IMR-90 (cell line): ENCODE measurements around the gene IBA57. TPM values are rescaled to one million over a fixed set of nuclear protein-coding genes. Genes with fewer than 3 reads are reported as not detected.

Experiments
- ATAC-seq: fragments of 200-7000 bp; cut with Tn5 transposase; 2 replicates; pipeline ENCODE4 v1.9.1; 2020; ENCODE audit warnings: low read depth, mild to moderate bottlenecking, moderate library complexity
- BruUV-seq: library from RNA; stranded (reverse); fragments of 400-500 nt; replicated peaks from 2 replicates; lab custom pipeline; 2021; lab: Mats Ljungman, UMichigan
- CTCF ChIA-PET: fragments of 300-600 bp; formaldehyde crosslinking; extraction: SDS; loops from one replicate; lab custom pipeline; 2021; ENCODE audit warnings: antibody characterized with exemption; lab: Yijun Ruan, JAX
- POLR2A ChIA-PET: fragments of 300-600 bp; sonication (Branson Sonifier 250); formaldehyde crosslinking; loops from one replicate; lab custom pipeline; 2022; ENCODE audit warnings: antibody characterized with exemption; ENCODE audit not compliant: unreplicated experiment; lab: Charles Lee
- DNase-seq: peaks from one replicate; pipeline ENCODE4 v3.0.0; 2013
- H2AFZ ChIP-seq: replicated peaks from 2 replicates; pipeline ENCODE3; 2013; ENCODE audit warnings: low read length, mild to moderate bottlenecking; ENCODE audit not compliant: poor library complexity
- H2AK5ac ChIP-seq: 2 replicates; pipeline ENCODE4 v1.6.1; 2013; ENCODE audit warnings: low read depth, low read length, inconsistent platforms
- H2AK9ac ChIP-seq: replicated peaks from 2 replicates; pipeline ENCODE3; 2013; ENCODE audit warnings: mild to moderate bottlenecking, low read depth, low read length, moderate library complexity; ENCODE audit not compliant: poor library complexity
- H2BK120ac ChIP-seq: 2 replicates; pipeline ENCODE4 v1.6.1; 2013; ENCODE audit warnings: low read depth, low read length, inconsistent platforms
- H2BK15ac ChIP-seq: 3 replicates; pipeline ENCODE4 v1.6.1; 2013; ENCODE audit warnings: low read depth, low read length, inconsistent platforms
- H2BK20ac ChIP-seq: 2 replicates; pipeline ENCODE4 v1.6.1; 2013; ENCODE audit warnings: low read depth, mild to moderate bottlenecking, inconsistent platforms, low read length, moderate library complexity
- H2BK5ac ChIP-seq: 2 replicates; pipeline ENCODE4 v1.6.1; 2013; ENCODE audit warnings: mild to moderate bottlenecking, low read depth, low read length, inconsistent platforms; ENCODE audit not compliant: poor library complexity, severe bottlenecking
- H3K14ac ChIP-seq: replicated peaks from 2 replicates; pipeline ENCODE4 v1.6.1; 2013; ENCODE audit warnings: low read depth, low read length, inconsistent platforms
- H3K18ac ChIP-seq: 2 replicates; pipeline ENCODE4 v1.6.1; 2013; ENCODE audit warnings: low read depth, low read length, control low read depth
- H3K23ac ChIP-seq: 2 replicates; pipeline ENCODE4 v1.6.1; 2013; ENCODE audit warnings: low read depth, low read length, inconsistent platforms
- H3K27ac ChIP-seq: 2 replicates; pipeline ENCODE4 v1.5.1; 2013; ENCODE audit warnings: mild to moderate bottlenecking, control low read depth, low read length; ENCODE audit not compliant: insufficient read depth
- H3K27me3 ChIP-seq: 2 replicates; pipeline ENCODE4 v1.6.1; 2013; ENCODE audit warnings: low read length; ENCODE audit not compliant: control insufficient read depth, insufficient read depth
- H3K36me3 ChIP-seq: 2 replicates; pipeline ENCODE4 v1.6.1; 2013; ENCODE audit warnings: low read length, mixed read lengths; ENCODE audit not compliant: control insufficient read depth, insufficient read depth
- H3K4ac ChIP-seq: 2 replicates; pipeline ENCODE4 v1.6.1; 2013; ENCODE audit warnings: low read depth, low read length, inconsistent platforms
- H3K4me1 ChIP-seq: 2 replicates; pipeline ENCODE4 v1.6.1; 2013; ENCODE audit warnings: low read length, mixed read lengths; ENCODE audit not compliant: control insufficient read depth, insufficient read depth
- H3K4me2 ChIP-seq: 2 replicates; pipeline ENCODE4 v1.6.1; 2013; ENCODE audit warnings: low read depth, mild to moderate bottlenecking, control low read depth, low read length, moderate library complexity
- H3K4me3 ChIP-seq: 2 replicates; pipeline ENCODE4 v1.5.1; 2013; ENCODE audit warnings: low read depth, mild to moderate bottlenecking, control low read depth, low read length, moderate library complexity; ENCODE audit not compliant: insufficient read depth
- H3K56ac ChIP-seq: 2 replicates; pipeline ENCODE4 v1.6.1; 2013; ENCODE audit warnings: low read length, inconsistent platforms; ENCODE audit not compliant: insufficient read depth; ENCODE audit errors: extremely low read depth
- H3K79me1 ChIP-seq, 2 experiments: 2 replicates each; pipeline ENCODE4 v1.6.1; 2013; ENCODE audit warnings: low read length in 2 of 2, inconsistent platforms in 1 of 2, low read depth in 1 of 2
- H3K9ac ChIP-seq: 2 replicates; pipeline ENCODE4 v1.6.1; 2013; ENCODE audit warnings: low read depth, low read length, control low read depth
- H3K9me1 ChIP-seq: 2 replicates; pipeline ENCODE4 v1.6.1; 2013; ENCODE audit warnings: low read length, inconsistent platforms; ENCODE audit not compliant: insufficient read depth
- H3K9me3 ChIP-seq: 2 replicates; pipeline ENCODE4 v1.6.1; 2013; ENCODE audit warnings: low read length; ENCODE audit not compliant: control insufficient read depth, insufficient read depth
- H4K20me1 ChIP-seq: 2 replicates; pipeline ENCODE4 v1.6.1; 2013; ENCODE audit warnings: low read length, inconsistent platforms; ENCODE audit not compliant: insufficient read depth
- H4K5ac ChIP-seq: 2 replicates; pipeline ENCODE4 v1.6.1; 2013; ENCODE audit warnings: mild to moderate bottlenecking, low read depth, low read length, control low read depth
- H4K8ac ChIP-seq, 2 experiments: 2 replicates each; pipeline ENCODE4 v1.6.1; 2013; ENCODE audit warnings: low read depth in 2 of 2, low read length in 2 of 2, control low read depth in 1 of 2, inconsistent platforms in 1 of 2
- H4K91ac ChIP-seq: 2 replicates; pipeline ENCODE4 v1.6.1; 2013; ENCODE audit warnings: low read depth, low read length, inconsistent platforms; ENCODE audit not compliant: insufficient read depth
- FOS ChIP-seq: fragments of 150-350 bp; IDR thresholded peaks from 2 replicates; pipeline ENCODE4 v1.6.1; 2016; ENCODE audit warnings: low read depth, low read length
- MAFK ChIP-seq: IDR thresholded peaks from 2 replicates; pipeline ENCODE4 v1.6.1; 2012; ENCODE audit warnings: low read depth, low read length, improper control_type of control experiment
- MAZ ChIP-seq: IDR thresholded peaks from 2 replicates; pipeline ENCODE4 v1.6.1; 2012; ENCODE audit warnings: low read depth, mild to moderate bottlenecking, low read length, improper control_type of control experiment, moderate library complexity, borderline replicate concordance
- NFE2L2 ChIP-seq: fragments of 150-350 bp; IDR thresholded peaks from 2 replicates; pipeline ENCODE4 v1.6.1; 2016; ENCODE audit warnings: low read depth, mild to moderate bottlenecking, low read length
- RFX5 ChIP-seq: IDR thresholded peaks from 2 replicates; pipeline ENCODE4 v1.8.0; 2012; ENCODE audit warnings: low read depth, mild to moderate bottlenecking, low read length, moderate library complexity
- WGBS, 2 experiments: methylation state at CpG; one replicate each; pipeline versions ENCODE4 v1.1.5 to v1.1.7; 2013; ENCODE audit warnings: missing lambda C conversion rate in 2 of 2; ENCODE audit not compliant: insufficient read length in 1 of 2; ENCODE audit errors: extremely low coverage in 2 of 2; 5-methylcytosine and 5-hydroxymethylcytosine counted together
- dilution Hi-C: fragments of 300-500 bp; cut with HindIII; formaldehyde crosslinking; loops from one replicate; pipeline ENCODE4 v1.14.3; 2018; ENCODE audit warnings: low sequenced_read_pairs; ENCODE audit not compliant: unreplicated experiment
- in situ Hi-C: fragments of 300-500 bp; cut with MboI; formaldehyde crosslinking; loops from 3 replicates; pipeline ENCODE4 v1.14.3; 2019; ENCODE audit warnings: low sequenced_read_pairs, inconsistent platforms, mixed read lengths
- intact Hi-C: fragments of 100-400 bp; cut with micrococcal nuclease; formaldehyde crosslinking; loops from 2 replicates; pipeline ENCODE4 v1.10.0; 2022
- polyA plus RNA-seq, 3 experiments: library from polyadenylated mRNA; depleted of rRNA; stranded (reverse); fragments of >200 nt; gene quantifications; 2 replicates each; pipeline ENCODE4 v1.2.3, GENCODE V29; 2012; ENCODE audit warnings: low replicate concordance in 1 of 3
- total RNA-seq: library from RNA; depleted of rRNA; stranded (reverse); fragments of >200 nt; gene quantifications from 2 replicates; pipeline ENCODE4 v1.2.3, GENCODE V29; 2012
- TF ChIP-seq, protein P1 (sequence below): fragments of 150-350 bp; IDR thresholded peaks from 2 replicates; pipeline ENCODE4 v1.6.1; 2017; ENCODE audit warnings: mild to moderate bottlenecking, antibody characterized with exemption, low read length, low read depth

IBA57 gene
- total and polyA plus RNA-seq, 2 of the 4 experiments (the other 2 are of a cell fraction): 2.0 to 2.6 TPM

DNA sequence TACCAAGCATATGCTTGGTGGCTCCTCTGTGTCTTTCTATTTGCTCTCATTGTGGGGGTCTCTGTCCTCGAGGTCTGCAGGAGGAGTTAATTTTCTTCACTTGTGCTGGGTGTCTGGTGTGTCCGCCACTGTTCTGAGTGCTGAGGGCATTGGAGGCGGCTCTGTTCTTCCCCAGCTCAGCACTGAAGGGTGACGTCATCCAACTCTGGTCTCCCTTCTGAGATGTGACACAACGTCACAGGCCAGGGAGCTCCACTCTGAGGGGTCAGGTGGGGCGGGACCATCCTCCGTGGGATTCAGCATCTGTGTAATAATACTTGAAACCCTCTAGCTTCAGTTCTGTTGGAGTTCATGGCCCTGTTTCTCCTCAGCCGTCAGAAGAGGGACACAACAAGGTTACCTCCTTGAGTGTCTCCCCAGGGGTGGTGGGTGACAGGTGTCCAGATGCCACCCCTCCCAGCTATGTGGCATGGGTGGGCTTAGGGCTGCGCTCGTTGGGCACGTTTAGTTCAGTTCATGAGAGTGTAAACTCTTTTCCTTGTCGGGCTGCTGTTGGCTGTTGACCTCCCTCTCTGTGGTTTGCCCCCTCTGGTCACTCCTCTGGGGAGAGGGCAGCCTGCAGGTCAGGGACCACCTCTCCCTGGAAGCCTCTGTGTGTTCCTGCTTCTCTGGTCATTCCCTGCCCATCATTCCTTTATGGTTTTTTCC, 3.1 kb downstream of the IBA57 start:
- dilution Hi-C loops: no loop called here
- H3K9ac ChIP-seq: no peak overlapping the region
- no peak overlapping the region for H2AK5ac ChIP-seq
- H4K5ac ChIP-seq: no peak overlapping the region
- intact Hi-C loops: no loop called here
- CTCF ChIA-PET: interaction anchor here (0.6 to 1.4 kb wide), 2 partner anchors 11 to 82 kb away, joined by 3 read pairs; no protein-coding TSS in a partner anchor
- H3K4me1 ChIP-seq: peaks cover 6% of the 10 kb centered on the region
- H3K27me3 ChIP-seq: no peaks in the 10 kb centered on the region
- WGBS, 2 experiments: 90% methylated on average over 2 of the region's 12 CpGs; no CpG with 5 or more reads in 1 of the 2 experiments
- H3K14ac ChIP-seq: no peak overlapping the region
- no peak overlapping the region for H2BK120ac ChIP-seq
- H2AFZ ChIP-seq: no peak overlapping the region
- H2BK5ac ChIP-seq: no peak overlapping the region
- 0 out of 2 replicates have a peak, but pooled peaks cover 2% of the 10 kb centered on the region for H3K36me3 ChIP-seq
- POLR2A ChIA-PET: no interaction called here
- H4K8ac ChIP-seq: no peak overlapping the region
- no peak overlapping the region for H3K4ac ChIP-seq
- ATAC-seq (no peak), DNase-seq (no peak)
- H2BK20ac ChIP-seq: no peak overlapping the region
- no peak overlapping the region for H3K56ac ChIP-seq
- H4K91ac ChIP-seq: no peak overlapping the region
- peaks cover 10 to 49% of the 10 kb centered on the region in 2 experiments for H3K79me1 ChIP-seq
- no peak overlapping the region for H3K23ac ChIP-seq
- H3K4me2 ChIP-seq: no peak overlapping the region
- no peak for TF ChIP-seq NFE2L2
- no peak for TF ChIP-seq MAZ
- no peak for TF ChIP-seq MAFK
- no peak for TF ChIP-seq FOS
- no peak for TF ChIP-seq RFX5
- TF ChIP-seq, protein P1, sequence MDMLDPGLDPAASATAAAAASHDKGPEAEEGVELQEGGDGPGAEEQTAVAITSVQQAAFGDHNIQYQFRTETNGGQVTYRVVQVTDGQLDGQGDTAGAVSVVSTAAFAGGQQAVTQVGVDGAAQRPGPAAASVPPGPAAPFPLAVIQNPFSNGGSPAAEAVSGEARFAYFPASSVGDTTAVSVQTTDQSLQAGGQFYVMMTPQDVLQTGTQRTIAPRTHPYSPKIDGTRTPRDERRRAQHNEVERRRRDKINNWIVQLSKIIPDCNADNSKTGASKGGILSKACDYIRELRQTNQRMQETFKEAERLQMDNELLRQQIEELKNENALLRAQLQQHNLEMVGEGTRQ: no peak
- H2BK15ac ChIP-seq: no peak overlapping the region
- in situ Hi-C loops: no loop called here
- no TSS peak for BruUV-seq
- no peak overlapping the region for H2AK9ac ChIP-seq
- no peak overlapping the region for H3K4me3 ChIP-seq
- no peaks in the 10 kb centered on the region for H3K9me3 ChIP-seq
- H3K18ac ChIP-seq: no peak overlapping the region
- H3K27ac ChIP-seq: no peak overlapping the region
- 0 out of 2 replicates have a peak, but pooled peaks cover 11% of the 10 kb centered on the region for H3K9me1 ChIP-seq
- peaks cover 4% of the 10 kb centered on the region for H4K20me1 ChIP-seq
